Smooth muscle cell (in vitro differentiated cells): ENCODE measurements around the gene PAPPA. TPM values are rescaled to one million over a fixed set of nuclear protein-coding genes. Genes with fewer than 3 reads are reported as not detected.

Experiments used
- DNase-seq: peaks from one replicate; lab custom pipeline; 2025; ENCODE audit not compliant: unreplicated experiment; lab: John Stamatoyannopoulos, UW
- H2AFZ ChIP-seq: fragments of 200-600 bp; sonication (generic); 2 replicates; pipeline ENCODE4 v1.6.0; 2016; ENCODE audit warnings: antibody characterized with exemption, low read depth, mild to moderate bottlenecking
- H3F3A ChIP-seq: fragments of 200-600 bp; sonication (generic); 2 replicates; pipeline ENCODE4 v1.6.0; 2017; ENCODE audit warnings: antibody characterized with exemption, low read depth
- H3K27ac ChIP-seq: fragments of 200-600 bp; sonication (generic); 2 replicates; pipeline ENCODE4 v1.5.1; 2016; ENCODE audit warnings: low read depth, mild to moderate bottlenecking
- H3K27me3 ChIP-seq: fragments of 200-600 bp; sonication (generic); 2 replicates; pipeline ENCODE4 v1.6.1; 2016; ENCODE audit warnings: low read depth, mild to moderate bottlenecking
- H3K36me3 ChIP-seq: fragments of 200-600 bp; sonication (generic); 2 replicates; pipeline ENCODE4 v1.5.1; 2016; ENCODE audit warnings: low read depth
- H3K4me1 ChIP-seq: fragments of 200-600 bp; sonication (generic); 2 replicates; pipeline ENCODE4 v1.5.1; 2016; ENCODE audit warnings: low read depth
- H3K4me2 ChIP-seq: fragments of 200-600 bp; sonication (generic); 2 replicates; pipeline ENCODE4 v1.6.0; 2016; ENCODE audit warnings: mild to moderate bottlenecking
- H3K4me3 ChIP-seq: fragments of 200-600 bp; sonication (generic); 2 replicates; pipeline ENCODE4 v1.5.1; 2016; ENCODE audit warnings: mild to moderate bottlenecking
- H3K79me2 ChIP-seq: fragments of 200-600 bp; sonication (generic); 2 replicates; pipeline ENCODE4 v1.6.0; 2016; ENCODE audit warnings: low read depth, mild to moderate bottlenecking
- H3K9ac ChIP-seq: fragments of 200-600 bp; sonication (generic); 2 replicates; pipeline ENCODE4 v1.6.0; 2016; ENCODE audit warnings: low read depth
- H3K9me3 ChIP-seq: fragments of 200-600 bp; sonication (generic); replicated peaks from 2 replicates; pipeline ENCODE4 v1.5.1; 2016; ENCODE audit warnings: low read depth
- H4K20me1 ChIP-seq: fragments of 200-600 bp; sonication (generic); 2 replicates; pipeline ENCODE4 v1.6.0; 2016; ENCODE audit warnings: low read depth
- WGBS: methylation state at CpG from one replicate; pipeline ENCODE4 v1.1.7; 2016; ENCODE audit warnings: low lambda C conversion rate; 5-methylcytosine and 5-hydroxymethylcytosine counted together
- polyA plus RNA-seq: library from polyadenylated mRNA; unstranded; fragments of >200 nt; fragmentation: Nextera tagmentation; extraction: Ambion mirVana; gene quantifications from 2 replicates; pipeline ENCODE4 v1.2.1, GENCODE V29; 2016
- total RNA-seq: library from RNA; depleted of rRNA; stranded (reverse); fragments of >200 nt; gene quantifications from 2 replicates; pipeline ENCODE4 v1.2.3, GENCODE V29; 2014
- TF ChIP-seq, protein P1 (sequence below): fragments of 200-600 bp; sonication (generic); IDR thresholded peaks from 2 replicates; pipeline ENCODE4 v1.5.1; 2017; ENCODE audit warnings: borderline replicate concordance, mild to moderate bottlenecking, antibody characterized with exemption; ENCODE audit not compliant: insufficient read depth, poor library complexity, severe bottlenecking

PAPPA gene
- total and polyA plus RNA-seq, 2 experiments from 2014 or later, result 27.7 to 114 TPM

DNA sequence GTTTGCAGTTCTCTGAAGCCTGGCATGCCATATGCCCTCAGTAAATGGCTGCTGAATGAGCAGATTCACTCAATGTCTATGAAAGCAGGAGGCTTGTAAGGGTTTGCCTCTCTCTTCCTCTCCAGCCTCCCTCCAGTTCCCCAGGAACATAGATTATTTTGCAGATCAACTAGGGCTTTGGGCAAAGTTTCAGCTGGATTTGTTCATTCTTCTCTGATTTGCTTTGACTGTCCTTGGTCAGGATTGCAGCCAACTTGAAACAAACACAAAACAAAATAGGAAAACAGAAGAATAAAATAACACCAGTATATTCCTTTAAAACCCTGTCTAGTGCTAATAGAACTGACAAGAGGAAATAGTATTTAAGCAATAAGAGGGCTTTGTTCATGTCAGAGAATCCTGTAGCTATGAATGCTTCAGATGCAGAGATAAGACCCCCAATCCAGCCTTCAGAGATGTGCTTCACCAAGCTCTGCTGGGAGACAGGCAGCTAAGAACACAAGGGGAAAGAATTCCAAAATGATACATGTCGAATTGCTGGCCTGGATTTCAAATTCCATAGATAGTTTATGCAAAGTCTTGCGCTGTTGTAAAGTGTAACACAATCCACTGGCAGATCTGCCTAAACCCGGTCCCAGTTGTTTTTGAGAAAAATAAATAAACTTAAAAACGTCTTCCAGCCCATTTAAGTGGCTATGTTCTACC is 174.3 kb downstream of the PAPPA start:
- H3K4me1 ChIP-seq, result peaks cover 17% of the 10 kb centered on the region
- H3K79me2 ChIP-seq, result no peaks in the 10 kb centered on the region
- H3F3A ChIP-seq, result peaks cover 9% of the 10 kb centered on the region
- H4K20me1 ChIP-seq, result peaks cover 53% of the 10 kb centered on the region
- peak overlapping the region; percentile 9 for H3K4me2 ChIP-seq
- H3K27me3 ChIP-seq, result no peaks in the 10 kb centered on the region
- H3K36me3 ChIP-seq, result peaks cover 7% of the 10 kb centered on the region
- no peak overlapping the region for H3K4me3 ChIP-seq
- no peak for DNase-seq
- H2AFZ ChIP-seq, result no peak overlapping the region
- H3K9me3 ChIP-seq, result no peaks in the 10 kb centered on the region
- WGBS, result 25% methylated on average over 4 of the region's 4 CpGs
- H3K9ac ChIP-seq, result no peak overlapping the region
- H3K27ac ChIP-seq, result no peak overlapping the region
- TF ChIP-seq, protein P1, sequence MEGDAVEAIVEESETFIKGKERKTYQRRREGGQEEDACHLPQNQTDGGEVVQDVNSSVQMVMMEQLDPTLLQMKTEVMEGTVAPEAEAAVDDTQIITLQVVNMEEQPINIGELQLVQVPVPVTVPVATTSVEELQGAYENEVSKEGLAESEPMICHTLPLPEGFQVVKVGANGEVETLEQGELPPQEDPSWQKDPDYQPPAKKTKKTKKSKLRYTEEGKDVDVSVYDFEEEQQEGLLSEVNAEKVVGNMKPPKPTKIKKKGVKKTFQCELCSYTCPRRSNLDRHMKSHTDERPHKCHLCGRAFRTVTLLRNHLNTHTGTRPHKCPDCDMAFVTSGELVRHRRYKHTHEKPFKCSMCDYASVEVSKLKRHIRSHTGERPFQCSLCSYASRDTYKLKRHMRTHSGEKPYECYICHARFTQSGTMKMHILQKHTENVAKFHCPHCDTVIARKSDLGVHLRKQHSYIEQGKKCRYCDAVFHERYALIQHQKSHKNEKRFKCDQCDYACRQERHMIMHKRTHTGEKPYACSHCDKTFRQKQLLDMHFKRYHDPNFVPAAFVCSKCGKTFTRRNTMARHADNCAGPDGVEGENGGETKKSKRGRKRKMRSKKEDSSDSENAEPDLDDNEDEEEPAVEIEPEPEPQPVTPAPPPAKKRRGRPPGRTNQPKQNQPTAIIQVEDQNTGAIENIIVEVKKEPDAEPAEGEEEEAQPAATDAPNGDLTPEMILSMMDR, result no peak

DNA sequence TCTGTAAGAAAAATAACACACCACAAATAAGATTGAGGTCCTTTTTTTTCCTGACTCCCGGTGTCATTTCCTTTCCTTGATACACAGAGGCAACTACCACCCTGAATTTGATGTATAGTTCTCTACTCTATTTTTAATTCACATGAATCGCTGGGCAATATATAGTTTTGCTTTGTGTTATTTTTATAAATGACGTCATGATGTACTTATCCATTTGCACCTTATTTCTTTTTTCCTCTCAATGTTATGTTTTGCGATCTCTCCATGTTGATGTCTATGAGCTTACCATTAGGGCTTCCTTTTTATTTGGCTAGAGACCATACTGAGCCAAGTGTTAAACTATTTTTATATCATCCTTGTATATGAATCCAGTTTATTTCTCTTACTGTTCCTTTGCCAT is 175.9 kb downstream of the PAPPA start:
- Histone ChIP-seq H3K36me3 (peaks cover 13% of the 10 kb centered on the region), H3K9me3 (no peaks in the 10 kb centered on the region), H3K27ac (no peak overlapping the region), H3K4me2 (no peak overlapping the region), H3K27me3 (no peaks in the 10 kb centered on the region), H4K20me1 (peaks cover 58% of the 10 kb centered on the region), H3K9ac (no peak overlapping the region), H3K79me2 (no peaks in the 10 kb centered on the region), H3K4me1 (peaks cover 20% of the 10 kb centered on the region), H2AFZ (no peak overlapping the region), H3F3A (peaks cover 1% of the 10 kb centered on the region), H3K4me3 (no peak overlapping the region)
- DNase-seq, result no peak
- TF ChIP-seq, protein P1, result no peak
- WGBS, result over 99% methylated on average over 4 of the region's 4 CpGs

DNA sequence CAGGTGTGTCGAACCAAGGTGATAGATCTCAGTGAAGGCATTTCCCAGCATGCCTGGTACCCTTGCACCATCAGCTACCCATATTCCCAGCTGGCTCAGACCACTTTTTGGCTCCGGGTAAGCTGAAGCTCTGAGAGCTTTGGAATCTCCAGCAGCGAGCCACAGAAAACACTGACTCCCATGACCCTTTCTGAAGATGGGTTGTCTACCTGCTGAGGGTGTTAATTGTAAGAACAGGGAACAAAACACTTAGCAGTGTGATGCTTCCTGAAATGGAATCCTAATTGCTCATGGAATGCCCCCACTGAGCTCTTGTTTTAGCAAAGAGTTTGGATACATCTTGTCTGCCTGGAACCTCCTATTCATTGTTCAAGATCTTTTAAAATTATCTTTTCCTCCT is 177.7 kb downstream of the PAPPA start:
- Histone ChIP-seq H3K27ac (no peak overlapping the region), H3K4me2 (no peak overlapping the region), H3K9ac (no peak overlapping the region), H3K36me3 (peaks cover 22% of the 10 kb centered on the region), H4K20me1 (peaks cover 74% of the 10 kb centered on the region), H3F3A (peaks cover 4% of the 10 kb centered on the region), H3K9me3 (no peaks in the 10 kb centered on the region), H3K79me2 (no peaks in the 10 kb centered on the region), H2AFZ (no peak overlapping the region), H3K4me1 (peaks cover 24% of the 10 kb centered on the region), H3K27me3 (no peaks in the 10 kb centered on the region), H3K4me3 (no peak overlapping the region)
- TF ChIP-seq, protein P1, result no peak
- 87% methylated on average over 3 of the region's 3 CpGs for WGBS
- DNase-seq, result no peak

DNA sequence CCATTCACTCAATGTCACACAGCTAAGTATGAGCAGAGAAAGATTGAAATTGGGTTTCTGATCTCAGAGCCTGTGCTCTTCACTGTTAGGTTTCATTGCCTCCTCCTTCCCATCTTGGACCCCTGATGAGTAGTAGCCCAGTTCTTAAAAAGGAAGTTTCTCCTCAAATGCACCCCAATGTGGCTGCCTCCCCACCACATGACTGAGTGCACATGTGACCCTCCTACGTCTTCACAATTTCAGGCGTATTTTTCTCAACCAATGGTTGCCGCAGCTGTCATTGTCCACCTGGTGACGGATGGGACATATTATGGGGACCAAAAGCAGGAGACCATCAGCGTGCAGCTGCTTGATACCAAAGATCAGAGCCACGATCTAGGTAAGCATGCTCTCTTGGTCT is 178.5 kb downstream of the PAPPA start:
- no peaks in the 10 kb centered on the region for H3K27me3 ChIP-seq
- 97% methylated on average over 6 of the region's 6 CpGs for WGBS
- H3K4me2 ChIP-seq, result no peak overlapping the region
- TF ChIP-seq, protein P1, result no peak
- H3K79me2 ChIP-seq, result no peaks in the 10 kb centered on the region
- H3K27ac ChIP-seq, result no peak overlapping the region
- H3K4me1 ChIP-seq, result peaks cover 30% of the 10 kb centered on the region
- H4K20me1 ChIP-seq, result peaks cover 80% of the 10 kb centered on the region
- H3F3A ChIP-seq, result peaks cover 9% of the 10 kb centered on the region
- H3K9ac ChIP-seq, result no peak overlapping the region
- H3K36me3 ChIP-seq, result peaks cover 22% of the 10 kb centered on the region
- H3K9me3 ChIP-seq, result no peaks in the 10 kb centered on the region
- no peak overlapping the region for H3K4me3 ChIP-seq
- DNase-seq, result no peak
- H2AFZ ChIP-seq, result no peak overlapping the region
